Upper lobe of right lung (tissue), 1 donor: ENCODE results near the gene DRGX. TPM values are rescaled to one million over a fixed set of nuclear protein-coding genes. Genes with fewer than 3 reads are reported as not detected.

Experiments
- ATAC-seq: fragments of 200-7000 bp; cut with Tn5 transposase; one replicate; pipeline ENCODE4 v1.9.1; 2020; ENCODE audit warnings: mild to moderate bottlenecking, moderate library complexity
- DNase-seq: peaks from one replicate; pipeline ENCODE4 v3.0.0-alpha.2; 2020
- H3K27ac ChIP-seq: fragments of 200-600 bp; one replicate; pipeline ENCODE4 v1.8.0; 2022
- H3K27me3 ChIP-seq: fragments of 200-600 bp; one replicate; pipeline ENCODE4 v1.8.0; 2022; ENCODE audit warnings: mild to moderate bottlenecking
- H3K36me3 ChIP-seq: fragments of 200-600 bp; one replicate; pipeline ENCODE4 v1.8.0; 2022
- H3K4me1 ChIP-seq: fragments of 200-600 bp; one replicate; pipeline ENCODE4 v1.8.0; 2022
- H3K4me3 ChIP-seq: fragments of 200-600 bp; one replicate; pipeline ENCODE4 v1.8.0; 2022; ENCODE audit warnings: mild to moderate bottlenecking
- H3K9me3 ChIP-seq: fragments of 200-600 bp; one replicate; pipeline ENCODE4 v1.8.0; 2022
- CTCF ChIP-seq: fragments of 200-600 bp; IDR thresholded peaks from one replicate; pipeline ENCODE4 v1.8.0; 2022; ENCODE audit warnings: antibody characterized with exemption
- intact Hi-C: fragments of 100-400 bp; cut with DNase I; formaldehyde crosslinking; loops from one replicate; pipeline ENCODE4 v1.11.0; 2022
- total RNA-seq: library from RNA; stranded (reverse); fragmentation: NEBNext Ultra II Directional; extraction: Animal tissue kit (Norgen Biotek cat#: 25700); gene quantifications from one replicate; pipeline ENCODE4 v1.2.1, GENCODE V29; 2021
- donor health status: DM: no; HTN: yes; CAD: no; lungs with severe emphysema.

Gene DRGX
- total RNA-seq, 1 donor from 2014 or later: not detected

DNA sequence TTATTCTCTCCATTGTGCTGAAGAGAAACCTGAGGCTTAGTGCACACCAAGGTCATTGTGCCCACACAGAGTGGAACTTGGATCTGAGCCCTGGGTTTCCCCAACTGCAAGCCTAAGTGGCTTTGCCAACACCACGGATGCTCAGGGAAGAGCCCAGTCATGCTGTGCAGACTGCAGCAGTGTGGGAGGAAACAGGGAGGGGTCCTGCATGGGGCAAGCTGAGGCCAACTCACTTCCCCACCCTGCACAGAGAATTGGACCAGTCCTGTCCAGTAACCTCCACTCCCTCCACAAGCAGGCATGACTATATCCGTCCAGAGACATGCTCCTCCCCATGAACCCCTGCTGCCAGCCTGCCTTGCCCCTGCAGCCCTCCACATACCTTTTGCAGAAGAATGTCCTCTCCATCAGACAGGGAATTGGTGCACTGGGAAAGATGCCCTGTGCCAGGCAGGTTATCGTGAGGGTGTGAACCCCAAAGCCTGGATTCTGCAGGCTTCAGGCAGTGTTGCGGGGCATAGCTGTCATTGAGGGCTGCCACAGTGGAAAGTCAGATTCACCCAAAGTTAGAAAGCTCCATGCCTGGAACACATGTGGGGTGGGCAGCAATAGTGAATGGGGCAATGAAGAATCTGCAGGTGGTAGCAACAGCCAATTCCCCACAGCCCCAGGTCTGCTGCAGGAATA is 44.9 kb downstream of the DRGX start:
- H3K4me3 ChIP-seq: no peak overlapping the region
- intact Hi-C loops: no loop called here

DNA sequence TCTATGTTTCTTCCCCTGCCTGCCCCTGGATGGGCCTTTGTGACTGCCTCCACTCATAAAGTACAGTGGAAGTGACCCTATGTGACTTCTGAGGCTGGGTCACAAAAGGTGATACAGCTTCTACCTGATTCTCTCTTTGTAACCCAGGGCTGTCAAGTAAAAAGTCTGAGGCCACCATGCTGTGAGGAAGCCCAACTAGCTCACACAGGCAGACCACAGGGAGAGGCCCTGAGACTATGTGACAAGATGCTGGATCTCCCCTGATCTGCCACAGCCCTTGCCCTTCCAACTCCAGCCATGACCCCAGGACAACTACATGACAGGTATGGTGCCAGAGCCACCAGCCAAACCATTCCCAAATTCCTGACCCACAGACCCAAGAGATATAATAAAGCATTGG is 45.8 kb downstream of the DRGX start:
- DNase-seq: no peak
- no peak for TF ChIP-seq CTCF
- no peak for ATAC-seq
- Histone ChIP-seq H3K9me3 (peaks cover 4% of the 10 kb centered on the region), H3K4me3 (no peak overlapping the region), H3K4me1 (no peaks in the 10 kb centered on the region), H3K36me3 (no peaks in the 10 kb centered on the region), H3K27me3 (no peaks in the 10 kb centered on the region), H3K27ac (no peak overlapping the region)
- intact Hi-C loops: no loop called here

More for the DNA sequence above, 44.9 kb downstream of the DRGX start:
- TF ChIP-seq CTCF: no peak
- H3K36me3 ChIP-seq: no peaks in the 10 kb centered on the region
- no peaks in the 10 kb centered on the region for H3K4me1 ChIP-seq
- no peaks in the 10 kb centered on the region for H3K27me3 ChIP-seq
- no peak overlapping the region for H3K27ac ChIP-seq
- H3K9me3 ChIP-seq: peaks cover 4% of the 10 kb centered on the region
- ATAC-seq (peak; percentile 57), DNase-seq (no peak)

DNA sequence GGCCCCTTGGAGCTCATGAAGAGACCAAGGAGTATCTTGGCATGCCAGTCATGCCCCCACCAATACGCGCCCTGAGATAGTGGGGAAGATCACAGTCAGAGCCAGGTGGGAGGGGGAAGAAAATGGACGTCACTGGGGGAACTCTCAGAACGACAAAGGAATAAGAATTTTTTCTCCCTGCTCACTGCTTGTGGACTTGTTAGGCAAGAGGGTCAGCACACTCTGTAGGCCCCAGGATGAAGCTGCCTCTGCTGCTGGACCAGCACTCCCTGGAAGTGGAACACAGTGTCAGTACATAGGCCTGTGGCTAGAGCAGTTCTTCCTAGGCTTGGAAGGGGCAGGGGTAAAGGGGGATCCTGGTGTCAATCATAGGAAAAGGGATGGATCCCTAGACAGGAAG is 46.5 kb downstream of the DRGX start:
- Histone ChIP-seq H3K36me3 (no peaks in the 10 kb centered on the region), H3K4me3 (no peak overlapping the region), H3K4me1 (no peaks in the 10 kb centered on the region), H3K9me3 (peaks cover 4% of the 10 kb centered on the region), H3K27ac (no peak overlapping the region), H3K27me3 (no peaks in the 10 kb centered on the region)
- DNase-seq (no peak), ATAC-seq (no peak)
- no peak for TF ChIP-seq CTCF
- intact Hi-C loops: no loop called here

- Histone ChIP-seq H3K9me3 (peaks cover 4% of the 10 kb centered on the region), H3K36me3 (no peaks in the 10 kb centered on the region), H3K4me1 (no peaks in the 10 kb centered on the region), H3K27ac (no peak overlapping the region), H3K4me3 (no peak overlapping the region), H3K27me3 (no peaks in the 10 kb centered on the region)
- intact Hi-C loops: no loop called here
- DNase-seq: no peak
- TF ChIP-seq CTCF: no peak
- no peak for ATAC-seq
Measured at GRCh38 chr10:49348593-49348992, 47.3 kb downstream of the DRGX start.

GRCh38 chr10:49347827-49348226 is 48.1 kb downstream of the DRGX start:
- Histone ChIP-seq H3K36me3 (no peaks in the 10 kb centered on the region), H3K9me3 (peaks cover 4% of the 10 kb centered on the region), H3K4me3 (no peak overlapping the region), H3K4me1 (no peaks in the 10 kb centered on the region), H3K27me3 (no peaks in the 10 kb centered on the region), H3K27ac (no peak overlapping the region)
- no peak for DNase-seq
- intact Hi-C loops: no loop called here
- TF ChIP-seq CTCF: no peak
- no peak for ATAC-seq

DNA sequence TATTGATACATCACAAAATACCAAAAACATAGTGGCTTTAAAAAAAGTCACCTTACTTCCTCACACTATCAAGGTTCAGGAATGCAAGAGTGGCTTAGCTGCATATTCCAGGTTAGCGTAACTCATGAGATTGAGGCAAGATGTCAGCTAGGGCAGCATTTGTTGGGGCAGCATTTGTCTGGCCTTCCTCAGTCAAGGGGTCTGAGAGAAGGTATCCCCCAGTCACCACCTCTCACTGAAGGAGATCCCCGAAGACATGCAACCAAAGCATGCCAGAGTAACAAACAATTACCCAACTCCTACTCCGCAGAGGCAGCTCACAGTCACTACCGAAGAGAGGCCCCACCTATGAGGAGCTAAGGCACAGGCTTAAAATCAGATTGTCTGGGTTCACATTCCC is 48.5 kb downstream of the DRGX start:
- no peaks in the 10 kb centered on the region for H3K36me3 ChIP-seq
- no peak for DNase-seq
- no peaks in the 10 kb centered on the region for H3K27me3 ChIP-seq
- H3K4me1 ChIP-seq: no peaks in the 10 kb centered on the region
- intact Hi-C loops: no loop called here
- H3K9me3 ChIP-seq: peaks cover 4% of the 10 kb centered on the region
- H3K27ac ChIP-seq: no peak overlapping the region
- H3K4me3 ChIP-seq: no peak overlapping the region
- no peak for TF ChIP-seq CTCF
- no peak for ATAC-seq
